Measurements from ENCODE around the gene SUSD2. TPM values are rescaled to one million over a fixed set of nuclear protein-coding genes. Genes with fewer than 3 reads are reported as not detected.

SUSD2 gene
- total and polyA plus RNA-seq, 2 of the 8 experiments (the other 6 are each of a cell fraction or from before 2014, with no cell fraction given): 2.0 to 4.8 TPM

DNA sequence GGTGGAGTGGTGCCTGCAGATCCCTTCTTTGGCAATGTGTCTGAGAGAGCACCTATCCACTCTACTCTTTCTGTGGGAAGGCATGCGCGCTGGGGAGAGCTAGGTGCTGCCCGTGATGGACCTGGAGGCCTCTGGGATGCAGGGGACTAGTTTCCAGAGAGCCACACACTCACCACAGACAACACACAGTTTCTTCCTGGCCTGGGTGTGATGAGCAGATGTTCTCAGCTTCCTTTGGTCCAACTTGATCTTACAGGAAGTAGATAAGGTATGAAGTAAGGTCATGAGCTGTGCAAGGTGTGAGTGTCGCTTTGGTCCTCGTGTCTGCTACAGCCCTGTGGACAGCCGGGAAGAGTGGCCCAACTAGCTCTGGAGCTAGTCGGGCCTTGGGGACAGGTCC lies 27.3 kb upstream of the SUSD2 start (continued):
- TF ChIP-seq BCL11A (IDR thresholded peaks at IDR 0.05; ENCODE audit: low read depth in 2 of 2, low read length in 2 of 2) (no peak), RFX5 (IDR thresholded peaks at IDR 0.05; ENCODE audit: borderline replicate concordance, low read depth, low read length) (no peak), CEBPB (IDR thresholded peaks at IDR 0.05; ENCODE audit: low read depth, low read length) (no peak)
